Liver (tissue), 9 donors: ENCODE data around the gene ATG4A. TPM values are rescaled to one million over a fixed set of nuclear protein-coding genes. Genes with fewer than 3 reads are reported as not detected.

Source experiments
- DNase-seq: peaks from one replicate; pipeline ENCODE4 v3.0.0-alpha.2; 2017; ENCODE audit warnings: low spot score
- H3K27ac ChIP-seq, 2 donors: one replicate each; pipeline ENCODE4 v1.7.0; 2013; ENCODE audit warnings: inconsistent platforms in 2 of 2, low read length in 2 of 2, control low read depth in 1 of 2, low read depth in 1 of 2, mild to moderate bottlenecking in 1 of 2
- H3K27me3 ChIP-seq, 4 donors: one replicate each; pipeline versions ENCODE4 v1.6.1 to v1.7.0; 2013; ENCODE audit warnings: low read length in 3 of 4, inconsistent platforms in 1 of 4, mild to moderate bottlenecking in 1 of 4, moderate library complexity in 1 of 4; ENCODE audit not compliant: control insufficient read depth in 4 of 4, insufficient read depth in 4 of 4
- H3K36me3 ChIP-seq, 4 donors: one replicate each; pipeline versions ENCODE4 v1.6.1 to v1.7.0; 2013; ENCODE audit warnings: low read length in 3 of 4, mild to moderate bottlenecking in 3 of 4, low read depth in 1 of 4, moderate library complexity in 1 of 4; ENCODE audit not compliant: control insufficient read depth in 4 of 4, insufficient read depth in 3 of 4
- H3K4me1 ChIP-seq, 4 donors: one replicate each; pipeline versions ENCODE4 v1.6.1 to v1.7.0; 2013; ENCODE audit warnings: low read length in 3 of 4, mild to moderate bottlenecking in 3 of 4, moderate library complexity in 1 of 4; ENCODE audit not compliant: control insufficient read depth in 4 of 4, insufficient read depth in 4 of 4
- H3K4me3 ChIP-seq, 3 donors: one replicate each; pipeline versions ENCODE4 v1.6.1 to v1.7.0; 2013; ENCODE audit warnings: low read length in 3 of 3, control low read depth in 1 of 3, low read depth in 1 of 3, mild to moderate bottlenecking in 1 of 3
- H3K9ac ChIP-seq, 2 donors: one replicate each; pipeline ENCODE4 v1.7.0; 2013; ENCODE audit warnings: low read length in 2 of 2, mild to moderate bottlenecking in 2 of 2, moderate library complexity in 2 of 2, control low read depth in 1 of 2, low read depth in 1 of 2
- H3K9me3 ChIP-seq, 4 donors: one replicate each; pipeline versions ENCODE4 v1.6.1 to v1.7.0; 2013; ENCODE audit warnings: low read length in 3 of 4; ENCODE audit not compliant: control insufficient read depth in 4 of 4
- EGR1 ChIP-seq, 2 donors: IDR thresholded peaks; 2 replicates each; pipeline ENCODE4 v1.6.1; 2016 to 2018; ENCODE audit warnings: antibody characterized with exemption in 2 of 2, low read depth in 2 of 2
- FOXA1 ChIP-seq: IDR thresholded peaks from 2 replicates; pipeline ENCODE4 v1.6.1; 2016; ENCODE audit warnings: antibody characterized with exemption
- FOXA2 ChIP-seq: IDR thresholded peaks from 2 replicates; pipeline ENCODE4 v1.6.1; 2016; ENCODE audit warnings: antibody characterized with exemption
- GABPA ChIP-seq, 2 donors: IDR thresholded peaks in 1 of 2; conservative IDR thresholded peaks in 1 of 2; 2 replicates each; pipeline ENCODE4 v1.6.1; 2016; ENCODE audit warnings: antibody characterized with exemption in 2 of 2, mild to moderate bottlenecking in 1 of 2, moderate library complexity in 1 of 2
- HNF4G ChIP-seq: IDR thresholded peaks from 2 replicates; pipeline ENCODE4 v1.6.1; 2016; ENCODE audit warnings: antibody characterized with exemption
- JUND ChIP-seq, 2 donors: IDR thresholded peaks; 2 replicates each; pipeline ENCODE4 v1.6.1; 2016; ENCODE audit warnings: antibody characterized with exemption in 2 of 2
- NR2F2 ChIP-seq: IDR thresholded peaks from 2 replicates; pipeline ENCODE4 v1.6.1; 2016; ENCODE audit warnings: antibody characterized with exemption
- RAD21 ChIP-seq, 2 donors: IDR thresholded peaks; 2 replicates each; pipeline ENCODE4 v1.6.1; 2016; ENCODE audit warnings: antibody characterized with exemption in 2 of 2, mild to moderate bottlenecking in 2 of 2
- RXRA ChIP-seq, 2 donors: IDR thresholded peaks; 2 replicates each; pipeline ENCODE4 v1.6.1; 2017 to 2018; ENCODE audit warnings: antibody characterized with exemption in 2 of 2, mild to moderate bottlenecking in 1 of 2
- SP1 ChIP-seq: IDR thresholded peaks from 2 replicates; pipeline ENCODE4 v1.6.1; 2018; ENCODE audit warnings: antibody characterized with exemption, mild to moderate bottlenecking
- TAF1 ChIP-seq: conservative IDR thresholded peaks from 2 replicates; pipeline ENCODE4 v1.6.1; 2016; ENCODE audit warnings: antibody characterized with exemption, mild to moderate bottlenecking
- YY1 ChIP-seq: IDR thresholded peaks from 2 replicates; pipeline ENCODE4 v1.6.1; 2016; ENCODE audit warnings: antibody characterized with exemption, mild to moderate bottlenecking
- polyA plus RNA-seq, 2 donors: library from polyadenylated mRNA; stranded (reverse) in 1 of 2; unstranded in 1 of 2; fragments of 200-250 nt in 1 of 2; fragments of >200 nt in 1 of 2; fragmentation: Nextera tagmentation in 1 of 2; extraction: Ambion mirVana in 1 of 2; gene quantifications; one replicate each; pipeline versions ENCODE4 v1.2.1 to v1.2.3, GENCODE V29; 2013 to 2015
- total RNA-seq, 2 donors: library from RNA; depleted of rRNA; stranded (reverse); fragments of >200 nt; gene quantifications; one replicate each; pipeline ENCODE4 v1.2.3, GENCODE V29; 2014
- TF ChIP-seq, protein P1 (sequence below): IDR thresholded peaks from 2 replicates; pipeline ENCODE4 v1.6.1; 2016; ENCODE audit warnings: antibody characterized with exemption
- TF ChIP-seq, protein P2 (sequence below): IDR thresholded peaks from 2 replicates; pipeline ENCODE4 v1.6.1; 2016; ENCODE audit warnings: antibody characterized with exemption
- TF ChIP-seq, protein P3 (sequence below): IDR thresholded peaks from 2 replicates; pipeline ENCODE4 v1.6.1; 2016; ENCODE audit warnings: antibody characterized with exemption, mild to moderate bottlenecking
- TF ChIP-seq, protein P4 (sequence below): IDR thresholded peaks from 2 replicates; pipeline ENCODE4 v1.6.1; 2016; ENCODE audit warnings: antibody characterized with exemption
- TF ChIP-seq, protein P5 (sequence below): fragments of 150-350 bp; IDR thresholded peaks from 2 replicates; pipeline ENCODE4 v1.5.1; 2017; ENCODE audit warnings: improper control_type of control experiment, low read depth, low read length; ENCODE audit not compliant: missing input control
- donor health status: healthy.
- donor health status: healthy.
- donor health status: healthy.
- donor health status: healthy.
- donor health status: healthy.

ATG4A gene
- total and polyA plus RNA-seq, 4 donors: 11.7 to 19.8 (median 16.6) TPM

DNA sequence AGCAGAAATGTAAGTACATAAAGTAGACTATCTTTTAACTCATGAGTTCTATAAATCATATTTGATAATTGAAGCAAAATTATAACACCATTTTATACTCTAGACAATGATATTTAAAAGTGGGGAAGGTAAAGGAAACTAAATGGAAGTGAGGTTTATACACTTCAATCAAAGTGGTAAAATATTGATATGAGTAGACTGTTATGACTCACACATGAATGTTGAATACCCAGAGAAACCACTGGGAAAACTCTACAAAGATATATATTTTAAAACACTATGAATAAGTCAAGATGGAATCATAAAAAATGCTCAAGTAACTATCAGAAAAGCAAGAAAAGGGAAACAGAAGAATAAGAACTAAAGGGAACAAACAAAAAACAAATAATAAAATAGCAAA is 38.4 kb upstream of the ATG4A start:
- Histone ChIP-seq H3K27ac (no peak overlapping the region), H3K9me3 (no peaks in the 10 kb centered on the region)
- TF ChIP-seq, protein P1, sequence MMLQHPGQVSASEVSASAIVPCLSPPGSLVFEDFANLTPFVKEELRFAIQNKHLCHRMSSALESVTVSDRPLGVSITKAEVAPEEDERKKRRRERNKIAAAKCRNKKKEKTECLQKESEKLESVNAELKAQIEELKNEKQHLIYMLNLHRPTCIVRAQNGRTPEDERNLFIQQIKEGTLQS: no peak
- TF ChIP-seq FOXA2 (no peak), GABPA (IDR thresholded peaks at IDR 0.05 in 1 of 2, conservative IDR thresholded peaks at IDR 0.05 in 1 of 2) (no peak), NR2F2 (no peak), HNF4G (no peak), RAD21 (IDR thresholded peaks at IDR 0.05) (no peak), SP1 (no peak), TAF1 (no peak)
- TF ChIP-seq, protein P2, sequence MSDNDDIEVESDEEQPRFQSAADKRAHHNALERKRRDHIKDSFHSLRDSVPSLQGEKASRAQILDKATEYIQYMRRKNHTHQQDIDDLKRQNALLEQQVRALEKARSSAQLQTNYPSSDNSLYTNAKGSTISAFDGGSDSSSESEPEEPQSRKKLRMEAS: no peak

DNA sequence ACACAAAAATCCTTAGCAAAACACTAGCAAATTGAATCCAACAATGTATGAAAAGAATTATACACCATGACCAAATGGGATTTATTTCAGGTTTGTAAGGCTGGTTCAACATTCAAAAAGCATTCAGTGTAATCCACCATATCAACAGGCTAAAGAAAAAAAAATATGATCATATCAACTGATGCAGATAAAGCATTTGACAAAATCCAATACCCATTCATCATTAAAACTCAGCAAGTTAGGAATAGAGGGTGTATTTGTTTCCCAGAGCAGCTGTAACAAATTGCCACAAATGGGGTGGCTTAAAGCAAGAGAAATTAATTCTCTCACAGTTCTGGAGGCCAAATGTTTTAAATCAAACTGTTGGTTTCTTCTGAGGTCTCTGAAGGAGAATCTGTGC is 36.0 kb upstream of the ATG4A start:
- H3K27ac ChIP-seq: no peak overlapping the region
- no peak overlapping the region for H3K9ac ChIP-seq
- TF ChIP-seq, protein P3, sequence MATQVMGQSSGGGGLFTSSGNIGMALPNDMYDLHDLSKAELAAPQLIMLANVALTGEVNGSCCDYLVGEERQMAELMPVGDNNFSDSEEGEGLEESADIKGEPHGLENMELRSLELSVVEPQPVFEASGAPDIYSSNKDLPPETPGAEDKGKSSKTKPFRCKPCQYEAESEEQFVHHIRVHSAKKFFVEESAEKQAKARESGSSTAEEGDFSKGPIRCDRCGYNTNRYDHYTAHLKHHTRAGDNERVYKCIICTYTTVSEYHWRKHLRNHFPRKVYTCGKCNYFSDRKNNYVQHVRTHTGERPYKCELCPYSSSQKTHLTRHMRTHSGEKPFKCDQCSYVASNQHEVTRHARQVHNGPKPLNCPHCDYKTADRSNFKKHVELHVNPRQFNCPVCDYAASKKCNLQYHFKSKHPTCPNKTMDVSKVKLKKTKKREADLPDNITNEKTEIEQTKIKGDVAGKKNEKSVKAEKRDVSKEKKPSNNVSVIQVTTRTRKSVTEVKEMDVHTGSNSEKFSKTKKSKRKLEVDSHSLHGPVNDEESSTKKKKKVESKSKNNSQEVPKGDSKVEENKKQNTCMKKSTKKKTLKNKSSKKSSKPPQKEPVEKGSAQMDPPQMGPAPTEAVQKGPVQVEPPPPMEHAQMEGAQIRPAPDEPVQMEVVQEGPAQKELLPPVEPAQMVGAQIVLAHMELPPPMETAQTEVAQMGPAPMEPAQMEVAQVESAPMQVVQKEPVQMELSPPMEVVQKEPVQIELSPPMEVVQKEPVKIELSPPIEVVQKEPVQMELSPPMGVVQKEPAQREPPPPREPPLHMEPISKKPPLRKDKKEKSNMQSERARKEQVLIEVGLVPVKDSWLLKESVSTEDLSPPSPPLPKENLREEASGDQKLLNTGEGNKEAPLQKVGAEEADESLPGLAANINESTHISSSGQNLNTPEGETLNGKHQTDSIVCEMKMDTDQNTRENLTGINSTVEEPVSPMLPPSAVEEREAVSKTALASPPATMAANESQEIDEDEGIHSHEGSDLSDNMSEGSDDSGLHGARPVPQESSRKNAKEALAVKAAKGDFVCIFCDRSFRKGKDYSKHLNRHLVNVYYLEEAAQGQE: no peak
- TF ChIP-seq SP1 (no peak), GABPA (IDR thresholded peaks at IDR 0.05 in 1 of 2, conservative IDR thresholded peaks at IDR 0.05 in 1 of 2) (no peak), TAF1 (no peak), RXRA (IDR thresholded peaks at IDR 0.05) (no peak), NR2F2 (no peak), RAD21 (IDR thresholded peaks at IDR 0.05) (no peak), FOXA1 (no peak), JUND (IDR thresholded peaks at IDR 0.05) (no peak), EGR1 (IDR thresholded peaks at IDR 0.05; ENCODE audit: low read depth in 2 of 2) (no peak), HNF4G (no peak), YY1 (no peak)
- TF ChIP-seq, protein P4, sequence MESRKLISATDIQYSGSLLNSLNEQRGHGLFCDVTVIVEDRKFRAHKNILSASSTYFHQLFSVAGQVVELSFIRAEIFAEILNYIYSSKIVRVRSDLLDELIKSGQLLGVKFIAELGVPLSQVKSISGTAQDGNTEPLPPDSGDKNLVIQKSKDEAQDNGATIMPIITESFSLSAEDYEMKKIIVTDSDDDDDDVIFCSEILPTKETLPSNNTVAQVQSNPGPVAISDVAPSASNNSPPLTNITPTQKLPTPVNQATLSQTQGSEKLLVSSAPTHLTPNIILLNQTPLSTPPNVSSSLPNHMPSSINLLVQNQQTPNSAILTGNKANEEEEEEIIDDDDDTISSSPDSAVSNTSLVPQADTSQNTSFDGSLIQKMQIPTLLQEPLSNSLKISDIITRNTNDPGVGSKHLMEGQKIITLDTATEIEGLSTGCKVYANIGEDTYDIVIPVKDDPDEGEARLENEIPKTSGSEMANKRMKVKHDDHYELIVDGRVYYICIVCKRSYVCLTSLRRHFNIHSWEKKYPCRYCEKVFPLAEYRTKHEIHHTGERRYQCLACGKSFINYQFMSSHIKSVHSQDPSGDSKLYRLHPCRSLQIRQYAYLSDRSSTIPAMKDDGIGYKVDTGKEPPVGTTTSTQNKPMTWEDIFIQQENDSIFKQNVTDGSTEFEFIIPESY: no peak
- TF ChIP-seq, protein P2: no peak
- TF ChIP-seq, protein P5, sequence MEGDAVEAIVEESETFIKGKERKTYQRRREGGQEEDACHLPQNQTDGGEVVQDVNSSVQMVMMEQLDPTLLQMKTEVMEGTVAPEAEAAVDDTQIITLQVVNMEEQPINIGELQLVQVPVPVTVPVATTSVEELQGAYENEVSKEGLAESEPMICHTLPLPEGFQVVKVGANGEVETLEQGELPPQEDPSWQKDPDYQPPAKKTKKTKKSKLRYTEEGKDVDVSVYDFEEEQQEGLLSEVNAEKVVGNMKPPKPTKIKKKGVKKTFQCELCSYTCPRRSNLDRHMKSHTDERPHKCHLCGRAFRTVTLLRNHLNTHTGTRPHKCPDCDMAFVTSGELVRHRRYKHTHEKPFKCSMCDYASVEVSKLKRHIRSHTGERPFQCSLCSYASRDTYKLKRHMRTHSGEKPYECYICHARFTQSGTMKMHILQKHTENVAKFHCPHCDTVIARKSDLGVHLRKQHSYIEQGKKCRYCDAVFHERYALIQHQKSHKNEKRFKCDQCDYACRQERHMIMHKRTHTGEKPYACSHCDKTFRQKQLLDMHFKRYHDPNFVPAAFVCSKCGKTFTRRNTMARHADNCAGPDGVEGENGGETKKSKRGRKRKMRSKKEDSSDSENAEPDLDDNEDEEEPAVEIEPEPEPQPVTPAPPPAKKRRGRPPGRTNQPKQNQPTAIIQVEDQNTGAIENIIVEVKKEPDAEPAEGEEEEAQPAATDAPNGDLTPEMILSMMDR: no peak
- TF ChIP-seq, protein P1: no peak
- H3K27me3 ChIP-seq: peaks cover 0 to 4% (median 0%) of the 10 kb centered on the region in 4 donors
- H3K4me1 ChIP-seq: no peaks in the 10 kb centered on the region
- H3K4me3 ChIP-seq: no peak overlapping the region
- no peaks in the 10 kb centered on the region for H3K36me3 ChIP-seq
- H3K9me3 ChIP-seq: no peaks in the 10 kb centered on the region
- no peak for DNase-seq

More for the DNA sequence above, 38.4 kb upstream of the ATG4A start:
- no peaks in the 10 kb centered on the region for H3K36me3 ChIP-seq
- no peak for DNase-seq
- peaks cover 0 to 4% (median 0%) of the 10 kb centered on the region in 4 donors for H3K27me3 ChIP-seq
- no peak overlapping the region for H3K9ac ChIP-seq
- no peak overlapping the region for H3K4me3 ChIP-seq
- H3K4me1 ChIP-seq: no peaks in the 10 kb centered on the region
